Osteocyte (in vitro differentiated cells): ENCODE measurements around the gene PZP. TPM values are rescaled to one million over a fixed set of nuclear protein-coding genes. Genes with fewer than 3 reads are reported as not detected.

Experiments
- DNase-seq: peaks from one replicate; pipeline ENCODE4 v3.0.0; 2021; ENCODE audit warnings: mixed read lengths; ENCODE audit not compliant: unreplicated experiment; ENCODE audit errors: extremely low spot score
- H3K27ac Mint-ChIP-seq: one replicate; pipeline ENCODE4 v1.8.0; 2021; ENCODE audit warnings: mild to moderate bottlenecking, mixed read lengths; ENCODE audit not compliant: unreplicated experiment
- H3K27me3 Mint-ChIP-seq: one replicate; pipeline ENCODE4 v1.8.0; 2021; ENCODE audit warnings: mixed read lengths; ENCODE audit not compliant: unreplicated experiment
- H3K36me3 Mint-ChIP-seq: one replicate; pipeline ENCODE4 v1.8.0; 2021; ENCODE audit warnings: mixed read lengths; ENCODE audit not compliant: unreplicated experiment
- H3K4me1 Mint-ChIP-seq: one replicate; pipeline ENCODE4 v1.8.0; 2021; ENCODE audit warnings: mixed read lengths; ENCODE audit not compliant: unreplicated experiment
- H3K4me3 Mint-ChIP-seq: one replicate; pipeline ENCODE4 v1.8.0; 2021; ENCODE audit warnings: mild to moderate bottlenecking, moderate library complexity, mixed read lengths; ENCODE audit not compliant: unreplicated experiment
- H3K9me3 Mint-ChIP-seq: one replicate; pipeline ENCODE4 v1.8.0; 2021; ENCODE audit warnings: mixed read lengths; ENCODE audit not compliant: unreplicated experiment
- CTCF ChIP-seq: fragments of 200-600 bp; sonication (generic); IDR thresholded peaks from 2 replicates; pipeline ENCODE4 v1.5.0; 2021; ENCODE audit warnings: antibody characterized with exemption, mild to moderate bottlenecking, moderate library complexity
- total RNA-seq: library from RNA; stranded (reverse); gene quantifications from 2 replicates; pipeline ENCODE4 v1.2.1, GENCODE V29; 2021

The PZP gene
- total RNA-seq, 1 donor from 2014 or later = not detected

GRCh38 chr12:9120487-9121184, 87.6 kb downstream of the PZP start:
- Mint-ChIP-seq H3K9me3 (no peaks in the 10 kb centered on the region), H3K36me3 (no peaks in the 10 kb centered on the region), H3K4me3 (no peak overlapping the region), H3K27ac (no peak overlapping the region), H3K4me1 (no peaks in the 10 kb centered on the region), H3K27me3 (peaks cover 2% of the 10 kb centered on the region)
- no peak for DNase-seq
- TF ChIP-seq CTCF = no peak

GRCh38 chr12:9118158-9118557, 90.0 kb downstream of the PZP start:
- DNase-seq = no peak
- TF ChIP-seq CTCF = no peak
- Mint-ChIP-seq H3K27me3 (peaks cover 4% of the 10 kb centered on the region), H3K9me3 (no peaks in the 10 kb centered on the region), H3K36me3 (no peaks in the 10 kb centered on the region), H3K27ac (no peak overlapping the region), H3K4me1 (no peaks in the 10 kb centered on the region), H3K4me3 (no peak overlapping the region)

- Mint-ChIP-seq H3K36me3 (no peaks in the 10 kb centered on the region), H3K9me3 (no peaks in the 10 kb centered on the region), H3K27me3 (peaks cover 6% of the 10 kb centered on the region), H3K27ac (no peak within 1 kb of the TSS), H3K4me3 (no peak within 1 kb of the TSS), H3K4me1 (no peaks in the 10 kb centered on the region)
- no peak for TF ChIP-seq CTCF
- no peak for DNase-seq
Measured at GRCh38 chr12:9115731-9116559, 92.2 kb downstream of the PZP start, which contains the start of gene A2M. A2M (minus strand) TSS chr12:9115919; CDS start chr12:9115849, 70 bp downstream.

- Mint-ChIP-seq H3K9me3 (no peaks in the 10 kb centered on the region), H3K27me3 (peaks cover 6% of the 10 kb centered on the region), H3K27ac (no peak overlapping the region), H3K36me3 (no peaks in the 10 kb centered on the region), H3K4me3 (no peak overlapping the region), H3K4me1 (no peaks in the 10 kb centered on the region)
- no peak for DNase-seq
- no peak for TF ChIP-seq CTCF
Measured at GRCh38 chr12:9114946-9115345, 93.2 kb downstream of the PZP start.

GRCh38 chr12:9113987-9114309, 94.2 kb downstream of the PZP start:
- Mint-ChIP-seq H3K4me1 (no peaks in the 10 kb centered on the region), H3K36me3 (no peaks in the 10 kb centered on the region), H3K27me3 (peaks cover 6% of the 10 kb centered on the region), H3K4me3 (no peak overlapping the region), H3K9me3 (no peaks in the 10 kb centered on the region), H3K27ac (no peak overlapping the region)
- no peak for DNase-seq
- no peak for TF ChIP-seq CTCF
